Caco-2 (cell line): Measurements from ENCODE around the gene NTNG1. TPM values are rescaled to one million over a fixed set of nuclear protein-coding genes. Genes with fewer than 3 reads are reported as not detected.

Source experiments
- BruUV-seq: library from RNA; stranded (reverse); fragments of 400-500 nt; replicated peaks from 2 replicates; lab custom pipeline; 2021; lab: Mats Ljungman, UMichigan
- CTCF ChIA-PET: fragments of 300-600 bp; sonication (Branson Sonifier 250); formaldehyde crosslinking; loops from one replicate; lab custom pipeline; 2022; ENCODE audit warnings: antibody characterized with exemption; lab: Charles Lee
- POLR2A ChIA-PET: fragments of 300-600 bp; sonication (Branson Sonifier 250); formaldehyde crosslinking; loops from one replicate; lab custom pipeline; 2022; ENCODE audit warnings: antibody characterized with exemption; lab: Charles Lee
- DNase-seq, 2 experiments: peaks; one replicate each; pipeline versions ENCODE4 v3.0.0 to v3.0.0-alpha.2; 2020 to 2022
- H3K27me3 ChIP-seq: replicated peaks from 2 replicates; pipeline ENCODE4 v1.6.0; 2011; ENCODE audit warnings: low read length; ENCODE audit not compliant: control insufficient read depth, insufficient read depth
- H3K36me3 ChIP-seq: 2 replicates; pipeline ENCODE4 v1.5.1; 2011; ENCODE audit warnings: low read length; ENCODE audit not compliant: control insufficient read depth, insufficient read depth
- H3K4me1 ChIP-seq: fragments of 250-450 bp; sonication (Bioruptor Pico); 2 replicates; pipeline ENCODE4 v1.5.1; 2020; ENCODE audit warnings: mild to moderate bottlenecking
- H3K4me3 ChIP-seq: 2 replicates; pipeline ENCODE4 v1.5.1; 2011; ENCODE audit warnings: low read depth, mild to moderate bottlenecking, control low read depth, low read length
- H3K9me3 ChIP-seq: fragments of 250-450 bp; sonication (Bioruptor Pico); 2 replicates; pipeline ENCODE4 v1.5.1; 2020; ENCODE audit warnings: mild to moderate bottlenecking, moderate library complexity
- H3K27ac Mint-ChIP-seq: one replicate; pipeline ENCODE4 v1.8.0; 2022; ENCODE audit warnings: mixed read lengths; ENCODE audit not compliant: unreplicated experiment
- H3K27me3 Mint-ChIP-seq: one replicate; pipeline ENCODE4 v1.8.0; 2022; ENCODE audit warnings: mixed read lengths; ENCODE audit not compliant: insufficient read depth, unreplicated experiment
- H3K36me3 Mint-ChIP-seq: one replicate; pipeline ENCODE4 v1.8.0; 2022; ENCODE audit warnings: mild to moderate bottlenecking, mixed read lengths; ENCODE audit not compliant: insufficient read depth, unreplicated experiment
- H3K4me1 Mint-ChIP-seq: one replicate; pipeline ENCODE4 v1.8.0; 2022; ENCODE audit warnings: low read depth, mixed read lengths; ENCODE audit not compliant: unreplicated experiment
- H3K4me3 Mint-ChIP-seq: one replicate; pipeline ENCODE4 v1.8.0; 2022; ENCODE audit warnings: mild to moderate bottlenecking, moderate library complexity, mixed read lengths; ENCODE audit not compliant: unreplicated experiment
- H3K9me3 Mint-ChIP-seq: one replicate; pipeline ENCODE4 v1.8.0; 2022; ENCODE audit warnings: mixed read lengths; ENCODE audit not compliant: unreplicated experiment
- CTCF ChIP-seq, 2 experiments: fragments of 200-600 bp in 1 of 2; IDR thresholded peaks; 1 replicate in 1 of 2; 2 replicates in 1 of 2; pipeline versions ENCODE4 v1.5.1 to v1.8.0; 2011 to 2022; ENCODE audit warnings: antibody characterized with exemption in 1 of 2, control low read depth in 1 of 2, inconsistent platforms in 1 of 2, low read depth in 1 of 2, low read length in 1 of 2, mild to moderate bottlenecking in 1 of 2, moderate library complexity in 1 of 2; ENCODE audit not compliant: insufficient read depth in 1 of 2, severe bottlenecking in 1 of 2, unreplicated experiment in 1 of 2
- intact Hi-C: fragments of 100-400 bp; cut with micrococcal nuclease; formaldehyde crosslinking; loops from one replicate; pipeline ENCODE4 v1.10.0; 2022; ENCODE audit not compliant: unreplicated experiment
- total RNA-seq: library from RNA; stranded (reverse); gene quantifications from 2 replicates; pipeline ENCODE4 v1.2.3, GENCODE V29; 2022

The NTNG1 gene
- total RNA-seq, 1 experiment from 2014 or later = not detected

GRCh38 chr1:107225706-107226105 lies 84.9 kb downstream of the NTNG1 start:
- ChIA-PET CTCF (no interaction called here), POLR2A (no interaction called here)
- H3K4me3 ChIP-seq = no peak overlapping the region
- DNase-seq = no peak
- Mint-ChIP-seq H3K4me3 (no peak overlapping the region), H3K27ac (no peak overlapping the region), H3K27me3 (no peaks in the 10 kb centered on the region), H3K9me3 (no peaks in the 10 kb centered on the region), H3K4me1 (no peaks in the 10 kb centered on the region), H3K36me3 (no peaks in the 10 kb centered on the region)
- no peaks in the 10 kb centered on the region for H3K27me3 ChIP-seq
- H3K9me3 ChIP-seq = no peaks in the 10 kb centered on the region
- intact Hi-C loops = no loop called here
- no peak for TF ChIP-seq CTCF (IDR thresholded peaks at IDR 0.05; ENCODE audit: insufficient read depth in 1 of 2, low read depth in 1 of 2, low read length in 1 of 2, severe bottlenecking in 1 of 2, unreplicated experiment in 1 of 2)
- no TSS peak for BruUV-seq
- no peaks in the 10 kb centered on the region for H3K36me3 ChIP-seq
- H3K4me1 ChIP-seq = no peaks in the 10 kb centered on the region

DNA sequence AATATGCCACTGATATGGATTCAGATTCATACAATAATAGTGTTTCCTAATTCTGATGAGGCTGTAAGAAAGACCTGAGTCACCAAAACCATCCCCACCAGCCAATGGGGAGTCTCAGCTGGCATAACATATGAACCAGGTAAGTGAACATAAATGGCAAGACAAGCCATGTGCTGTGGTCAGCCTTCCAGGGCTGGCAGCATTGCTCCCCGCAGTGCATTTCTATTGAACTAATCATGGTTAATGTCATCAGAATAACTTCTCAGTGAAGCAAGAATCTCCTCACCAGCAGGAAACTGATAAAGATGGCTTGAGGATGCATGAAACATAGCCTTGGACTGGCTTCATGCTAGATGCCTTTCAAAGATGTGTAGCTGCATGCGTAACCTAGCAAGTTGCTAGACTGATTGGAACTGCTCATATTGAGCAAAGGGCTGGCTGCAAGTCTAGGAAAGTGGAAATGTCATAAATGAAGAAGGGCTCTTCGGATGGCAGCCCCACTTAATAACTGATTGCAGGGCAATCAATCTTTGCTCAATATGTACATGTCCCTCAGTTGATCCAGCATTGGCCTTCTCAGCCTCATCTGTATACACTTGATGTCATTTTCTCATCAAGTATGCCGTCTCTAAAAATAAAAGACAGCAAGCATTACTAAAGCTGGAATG lies 88.0 kb downstream of the NTNG1 start:
- no peaks in the 10 kb centered on the region for H3K4me1 ChIP-seq
- Mint-ChIP-seq H3K27me3 (no peaks in the 10 kb centered on the region), H3K4me1 (no peaks in the 10 kb centered on the region), H3K27ac (no peak overlapping the region), H3K4me3 (no peak overlapping the region), H3K36me3 (no peaks in the 10 kb centered on the region), H3K9me3 (no peaks in the 10 kb centered on the region)
- H3K4me3 ChIP-seq = no peak overlapping the region
- DNase-seq = no peak
- intact Hi-C loops = no loop called here
- H3K36me3 ChIP-seq = no peaks in the 10 kb centered on the region
- no peaks in the 10 kb centered on the region for H3K9me3 ChIP-seq
- CTCF ChIA-PET = no interaction called here
- POLR2A ChIA-PET = no interaction called here
- BruUV-seq = no TSS peak
- no peak for TF ChIP-seq CTCF (IDR thresholded peaks at IDR 0.05; ENCODE audit: insufficient read depth in 1 of 2, low read depth in 1 of 2, low read length in 1 of 2, severe bottlenecking in 1 of 2, unreplicated experiment in 1 of 2)
- H3K27me3 ChIP-seq = no peaks in the 10 kb centered on the region

GRCh38 chr1:107229711-107230110 lies 88.9 kb downstream of the NTNG1 start:
- Histone ChIP-seq H3K4me3 (no peak overlapping the region), H3K27me3 (no peaks in the 10 kb centered on the region), H3K36me3 (no peaks in the 10 kb centered on the region), H3K9me3 (no peaks in the 10 kb centered on the region), H3K4me1 (no peaks in the 10 kb centered on the region)
- H3K27me3 Mint-ChIP-seq = no peaks in the 10 kb centered on the region
- intact Hi-C loops = no loop called here
- ChIA-PET CTCF (no interaction called here), POLR2A (no interaction called here)
- no peak for TF ChIP-seq CTCF (IDR thresholded peaks at IDR 0.05; ENCODE audit: insufficient read depth in 1 of 2, low read depth in 1 of 2, low read length in 1 of 2, severe bottlenecking in 1 of 2, unreplicated experiment in 1 of 2)
- no peak overlapping the region for H3K4me3 Mint-ChIP-seq
- H3K27ac Mint-ChIP-seq = no peak overlapping the region
- H3K9me3 Mint-ChIP-seq = no peaks in the 10 kb centered on the region
- H3K4me1 Mint-ChIP-seq = no peaks in the 10 kb centered on the region
- H3K36me3 Mint-ChIP-seq = no peaks in the 10 kb centered on the region
- no peak for DNase-seq
- no TSS peak for BruUV-seq
